Activated naive CD4-positive, alpha-beta T cell treated with anti-CD3 and anti-CD28 coated beads, Interleukin-2, amount 50 U/mL, for 24 hours (primary cell): Measurements from ENCODE around the gene NR3C1.

ENCODE experiments used
- H3K27ac Mint-ChIP-seq: one replicate; pipeline ENCODE4 v1.8.0; 2021; ENCODE audit warnings: mild to moderate bottlenecking, mixed read lengths
- H3K27me3 Mint-ChIP-seq: one replicate; pipeline ENCODE4 v1.8.0; 2021; ENCODE audit warnings: mixed read lengths
- H3K36me3 Mint-ChIP-seq: one replicate; pipeline ENCODE4 v1.8.0; 2021; ENCODE audit warnings: mixed read lengths
- H3K4me1 Mint-ChIP-seq: one replicate; pipeline ENCODE4 v1.8.0; 2021; ENCODE audit warnings: mixed read lengths
- H3K4me3 Mint-ChIP-seq: one replicate; pipeline ENCODE4 v1.8.0; 2021; ENCODE audit warnings: mild to moderate bottlenecking, mixed read lengths
- H3K9me3 Mint-ChIP-seq: one replicate; pipeline ENCODE4 v1.8.0; 2021; ENCODE audit warnings: mixed read lengths

NR3C1 gene

DNA sequence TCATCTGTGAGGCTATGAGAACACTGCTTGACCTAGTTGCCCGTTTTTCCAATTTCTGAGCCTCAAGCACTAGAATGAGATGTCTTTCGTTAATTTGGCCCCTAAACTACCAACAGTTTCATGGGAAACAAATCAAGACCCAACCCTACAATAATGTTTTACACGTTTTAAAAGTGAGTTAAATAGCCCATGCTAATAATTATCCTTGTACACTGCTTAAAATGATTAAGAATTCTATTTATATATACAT lies 2.3 kb upstream of the NR3C1 start:
- peaks cover 2% of the 10 kb centered on the region for H3K36me3 Mint-ChIP-seq
- H3K4me3 Mint-ChIP-seq = peak overlapping the region; percentile 85
- peaks cover 30% of the 10 kb centered on the region for H3K4me1 Mint-ChIP-seq
- no peaks in the 10 kb centered on the region for H3K27me3 Mint-ChIP-seq
- H3K9me3 Mint-ChIP-seq = no peaks in the 10 kb centered on the region
- H3K27ac Mint-ChIP-seq = peak overlapping the region; percentile 97

DNA sequence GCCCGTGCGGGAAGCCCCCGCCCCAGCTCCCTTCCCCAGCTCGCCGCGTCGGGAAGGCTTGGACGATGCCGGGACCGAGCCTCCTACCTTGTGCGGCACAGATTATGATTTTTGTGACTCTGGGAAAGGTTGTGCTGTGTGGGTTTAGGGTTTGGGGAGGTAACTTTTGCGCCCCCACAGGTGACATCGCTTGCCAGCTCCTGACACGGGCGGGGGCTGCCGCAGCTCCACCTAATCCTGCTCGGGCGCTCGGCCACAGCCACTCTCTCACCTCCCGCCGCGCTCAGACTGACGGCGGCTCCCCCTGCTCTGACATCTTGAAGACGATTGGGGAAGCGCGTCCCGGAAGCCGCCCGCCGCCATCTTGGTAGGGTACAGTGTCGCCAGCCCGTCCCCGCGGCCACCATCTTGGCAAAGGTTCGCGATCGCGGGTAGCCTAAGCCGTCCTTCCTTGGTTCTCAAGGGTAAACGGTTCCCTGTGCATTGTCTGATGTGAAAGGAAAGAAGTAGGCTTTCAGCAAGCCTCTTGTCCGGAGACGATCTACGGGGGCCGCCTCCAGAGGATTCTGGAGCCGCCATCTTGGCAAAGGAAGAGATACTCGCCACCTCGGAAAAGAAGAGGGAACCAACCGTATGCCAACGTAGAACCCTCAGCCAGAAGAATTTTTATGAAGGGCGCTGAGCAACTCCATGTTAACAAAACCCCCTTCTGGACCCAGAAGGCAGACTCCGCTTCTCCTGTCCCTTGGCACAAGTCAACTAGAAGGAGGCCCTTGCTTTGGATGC lies 1.8 kb upstream of the NR3C1 start:
- Mint-ChIP-seq H3K27me3 (no peaks in the 10 kb centered on the region), H3K9me3 (no peaks in the 10 kb centered on the region), H3K36me3 (peaks cover 6% of the 10 kb centered on the region), H3K4me1 (peaks cover 36% of the 10 kb centered on the region), H3K27ac (peak overlapping the region; percentile 97), H3K4me3 (peak overlapping the region; percentile 85)

DNA sequence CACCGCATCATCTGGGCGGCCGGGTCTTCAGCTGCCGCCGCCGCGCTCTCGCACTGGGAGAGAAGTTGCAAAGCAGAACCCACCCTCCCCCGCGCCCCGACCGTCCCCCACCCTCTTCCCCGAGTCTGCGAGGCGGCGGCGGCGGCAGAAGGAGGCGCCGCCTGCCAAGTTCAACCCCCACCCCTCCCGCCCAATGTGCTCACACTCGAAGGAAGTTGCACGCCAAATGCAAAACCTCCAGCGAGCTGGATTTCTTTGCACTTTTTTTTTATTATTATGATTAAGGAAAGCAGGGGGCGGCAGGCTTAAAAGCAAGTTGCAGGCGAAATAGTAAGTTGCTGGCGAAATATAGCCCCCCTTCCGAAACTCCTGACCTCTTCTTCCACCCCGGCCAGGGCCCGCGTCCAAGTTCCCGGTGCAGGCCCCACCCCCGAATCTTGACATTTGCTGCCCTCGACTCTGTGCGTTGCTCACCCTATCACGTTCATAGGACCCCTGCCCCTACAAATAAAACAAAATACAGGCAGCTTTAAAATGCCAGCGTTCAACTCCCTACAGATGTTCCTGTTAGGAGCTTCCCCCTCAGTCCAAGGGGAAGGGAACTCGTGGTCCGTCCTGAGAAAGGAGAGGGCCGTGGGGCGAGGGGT lies 1.1 kb upstream of the NR3C1 start:
- Mint-ChIP-seq H3K27ac (peak overlapping the region; percentile 97), H3K4me1 (peaks cover 43% of the 10 kb centered on the region), H3K4me3 (peak overlapping the region; percentile 85), H3K9me3 (no peaks in the 10 kb centered on the region), H3K27me3 (no peaks in the 10 kb centered on the region), H3K36me3 (peaks cover 12% of the 10 kb centered on the region)

DNA sequence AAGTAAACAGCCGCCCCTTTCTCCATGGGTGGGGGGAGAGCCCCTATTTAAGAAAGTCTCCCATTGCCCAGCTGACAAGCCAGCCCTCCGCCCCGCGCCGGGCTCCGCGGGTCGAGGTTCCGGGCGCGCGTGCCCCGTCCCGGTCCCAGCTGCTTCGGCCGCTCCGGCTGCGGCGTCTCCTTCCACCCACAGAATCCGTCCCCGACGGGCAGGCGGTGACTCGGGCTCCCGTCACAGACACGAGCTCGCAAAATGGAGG lies 223 bp downstream of the NR3C1 start:
- H3K4me3 Mint-ChIP-seq = peak overlapping the region; percentile 95
- H3K27ac Mint-ChIP-seq = peak overlapping the region; percentile 82
- peaks cover 55% of the 10 kb centered on the region for H3K4me1 Mint-ChIP-seq
- H3K9me3 Mint-ChIP-seq = no peaks in the 10 kb centered on the region
- peaks cover 18% of the 10 kb centered on the region for H3K36me3 Mint-ChIP-seq
- H3K27me3 Mint-ChIP-seq = no peaks in the 10 kb centered on the region

DNA sequence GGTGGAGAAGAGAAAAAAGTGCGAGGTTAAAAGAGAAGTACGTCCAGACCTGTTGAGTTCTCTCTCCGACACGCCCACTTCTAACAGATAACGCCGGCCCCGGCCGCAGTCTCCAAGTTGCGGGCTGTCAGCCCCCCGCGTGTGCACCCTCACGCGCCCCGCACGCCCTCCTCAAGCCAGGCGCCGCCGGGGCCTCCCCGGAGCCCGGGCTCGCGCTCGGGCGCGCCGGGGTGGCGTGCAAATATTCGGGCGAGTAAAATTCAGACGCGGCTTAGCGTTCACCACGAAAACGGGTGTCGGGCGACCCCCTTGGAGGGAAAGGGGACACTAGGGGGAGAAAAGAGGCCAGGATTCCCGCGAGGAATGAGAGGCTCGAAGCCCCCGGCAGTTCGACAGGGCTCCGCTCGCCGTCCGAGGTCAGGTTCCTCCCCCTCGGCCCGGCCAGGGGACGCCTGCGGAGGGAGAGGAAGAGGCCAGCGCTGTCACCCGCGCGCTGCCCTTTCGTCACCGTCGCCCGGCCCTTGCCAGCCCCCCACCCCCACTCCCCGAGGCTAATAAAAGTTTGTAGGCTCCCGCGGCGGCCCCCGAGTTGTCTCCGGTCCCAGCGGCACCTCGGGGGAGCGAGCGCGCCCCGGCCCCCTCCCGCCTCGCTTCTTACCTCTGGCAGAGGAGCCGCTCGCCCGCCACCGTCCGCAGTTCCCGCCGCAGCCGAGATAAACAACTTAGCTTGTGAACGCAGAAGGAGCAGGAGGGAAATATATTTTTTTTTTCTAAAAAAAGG lies 743 bp downstream of the NR3C1 start:
- H3K9me3 Mint-ChIP-seq = no peaks in the 10 kb centered on the region
- H3K4me3 Mint-ChIP-seq = peak overlapping the region; percentile 95
- no peaks in the 10 kb centered on the region for H3K27me3 Mint-ChIP-seq
- peaks cover 59% of the 10 kb centered on the region for H3K4me1 Mint-ChIP-seq
- peak overlapping the region; percentile 89 for H3K27ac Mint-ChIP-seq
- peaks cover 18% of the 10 kb centered on the region for H3K36me3 Mint-ChIP-seq

DNA sequence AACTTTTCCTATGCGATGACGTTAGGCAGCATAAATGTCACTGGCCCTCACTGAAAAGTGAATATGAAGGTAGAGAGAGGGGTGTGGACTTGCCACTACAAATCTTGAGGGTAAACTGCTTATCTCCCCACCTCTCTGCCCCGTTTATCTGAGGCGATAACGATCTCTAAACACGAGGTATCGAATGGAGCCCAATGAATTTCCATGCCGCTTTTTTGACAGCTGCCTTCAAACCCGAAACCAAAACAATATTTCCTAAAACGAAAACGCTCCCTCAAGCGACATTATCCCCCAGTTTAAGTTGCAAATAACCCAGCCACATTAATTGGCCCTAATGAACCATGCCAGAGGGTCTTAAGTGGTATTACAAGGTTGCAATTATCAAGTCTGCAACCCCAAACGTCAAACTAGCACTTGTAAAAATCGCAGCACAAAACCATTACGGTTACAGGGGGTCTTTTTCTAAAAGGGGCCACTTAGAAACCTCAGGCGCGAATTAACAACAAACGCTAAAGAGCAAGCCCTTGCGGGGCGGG lies 1.4 kb downstream of the NR3C1 start:
- H3K36me3 Mint-ChIP-seq = peaks cover 20% of the 10 kb centered on the region

DNA sequence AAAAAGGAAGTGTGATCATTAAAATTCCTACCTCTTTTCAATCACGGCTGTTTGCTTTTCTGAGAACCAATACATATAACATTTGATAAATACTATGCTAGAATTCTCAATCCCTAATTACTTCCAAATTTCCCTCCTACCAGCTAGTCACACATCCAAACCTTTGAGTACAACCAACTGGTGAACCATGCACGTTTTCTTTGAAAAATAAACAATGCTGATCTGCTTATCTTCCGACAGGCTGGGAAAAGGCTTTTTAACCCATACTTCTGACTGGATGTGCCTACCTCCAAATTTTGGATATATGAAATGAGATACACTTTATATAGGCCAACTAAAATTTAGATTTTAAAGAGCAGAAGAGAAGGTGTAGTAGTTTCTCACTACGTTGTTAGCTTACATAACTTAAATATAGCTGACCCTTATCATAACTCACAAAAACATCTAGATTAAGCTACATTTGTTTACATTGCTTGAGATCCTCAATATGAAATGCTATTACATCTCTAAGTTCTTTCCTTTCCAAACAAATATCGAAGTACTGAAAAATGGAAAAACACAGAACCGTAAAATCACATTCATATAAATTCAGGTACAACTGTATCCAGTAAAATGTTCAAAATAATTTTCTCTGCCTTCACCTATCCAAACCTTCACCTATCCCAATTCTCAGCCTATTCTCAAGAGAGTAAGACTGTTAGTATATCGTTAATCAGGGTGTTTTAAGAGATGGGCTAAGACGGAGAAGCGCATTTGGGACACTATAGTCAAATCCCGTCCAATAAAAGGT lies 2.1 kb downstream of the NR3C1 start:
- Mint-ChIP-seq H3K9me3 (no peaks in the 10 kb centered on the region), H3K27ac (peak overlapping the region; percentile 89), H3K4me3 (peak overlapping the region; percentile 95), H3K27me3 (no peaks in the 10 kb centered on the region), H3K4me1 (peaks cover 64% of the 10 kb centered on the region), H3K36me3 (peaks cover 22% of the 10 kb centered on the region)

More for the DNA sequence above, 1.4 kb downstream of the NR3C1 start:
- H3K4me3 Mint-ChIP-seq = peak overlapping the region; percentile 95
- no peaks in the 10 kb centered on the region for H3K27me3 Mint-ChIP-seq
- H3K9me3 Mint-ChIP-seq = no peaks in the 10 kb centered on the region
- H3K27ac Mint-ChIP-seq = peak overlapping the region; percentile 89
- peaks cover 64% of the 10 kb centered on the region for H3K4me1 Mint-ChIP-seq

DNA sequence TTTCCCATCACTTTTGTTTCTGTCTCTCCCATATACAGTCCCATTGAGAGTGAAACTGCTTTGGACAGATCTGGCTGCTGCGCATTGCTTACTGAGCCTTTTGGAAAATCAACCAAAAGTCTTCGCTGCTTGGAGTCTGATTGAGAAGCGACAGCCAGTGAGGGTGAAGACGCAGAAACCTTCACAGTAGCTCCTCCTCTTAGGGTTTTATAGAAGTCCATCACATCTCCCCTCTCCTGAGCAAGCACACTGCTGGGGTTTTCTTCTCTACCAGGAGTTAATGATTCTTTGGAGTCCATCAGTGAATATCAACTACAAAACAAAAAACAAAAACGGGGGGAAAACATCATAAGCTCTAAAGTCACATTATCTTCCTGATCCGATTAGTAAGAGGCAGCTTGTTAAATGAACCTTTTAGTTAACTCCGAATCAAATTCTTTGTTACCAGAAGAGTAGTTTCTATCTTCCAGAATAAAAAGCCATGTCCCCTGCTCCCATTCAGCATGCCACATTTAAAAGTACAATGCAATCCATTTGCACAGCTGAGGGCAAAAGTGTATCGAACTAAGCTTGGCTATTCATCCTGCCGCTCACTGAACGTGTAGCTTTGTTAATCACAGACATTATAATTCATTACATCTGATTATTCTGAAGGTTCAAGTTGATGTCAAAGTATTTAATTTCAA lies 2.8 kb downstream of the NR3C1 start:
- H3K27me3 Mint-ChIP-seq = no peaks in the 10 kb centered on the region
- H3K4me3 Mint-ChIP-seq = peak overlapping the region; percentile 95
- no peaks in the 10 kb centered on the region for H3K9me3 Mint-ChIP-seq
- H3K4me1 Mint-ChIP-seq = peaks cover 64% of the 10 kb centered on the region
- peak overlapping the region; percentile 5 for H3K27ac Mint-ChIP-seq
- peaks cover 27% of the 10 kb centered on the region for H3K36me3 Mint-ChIP-seq

DNA sequence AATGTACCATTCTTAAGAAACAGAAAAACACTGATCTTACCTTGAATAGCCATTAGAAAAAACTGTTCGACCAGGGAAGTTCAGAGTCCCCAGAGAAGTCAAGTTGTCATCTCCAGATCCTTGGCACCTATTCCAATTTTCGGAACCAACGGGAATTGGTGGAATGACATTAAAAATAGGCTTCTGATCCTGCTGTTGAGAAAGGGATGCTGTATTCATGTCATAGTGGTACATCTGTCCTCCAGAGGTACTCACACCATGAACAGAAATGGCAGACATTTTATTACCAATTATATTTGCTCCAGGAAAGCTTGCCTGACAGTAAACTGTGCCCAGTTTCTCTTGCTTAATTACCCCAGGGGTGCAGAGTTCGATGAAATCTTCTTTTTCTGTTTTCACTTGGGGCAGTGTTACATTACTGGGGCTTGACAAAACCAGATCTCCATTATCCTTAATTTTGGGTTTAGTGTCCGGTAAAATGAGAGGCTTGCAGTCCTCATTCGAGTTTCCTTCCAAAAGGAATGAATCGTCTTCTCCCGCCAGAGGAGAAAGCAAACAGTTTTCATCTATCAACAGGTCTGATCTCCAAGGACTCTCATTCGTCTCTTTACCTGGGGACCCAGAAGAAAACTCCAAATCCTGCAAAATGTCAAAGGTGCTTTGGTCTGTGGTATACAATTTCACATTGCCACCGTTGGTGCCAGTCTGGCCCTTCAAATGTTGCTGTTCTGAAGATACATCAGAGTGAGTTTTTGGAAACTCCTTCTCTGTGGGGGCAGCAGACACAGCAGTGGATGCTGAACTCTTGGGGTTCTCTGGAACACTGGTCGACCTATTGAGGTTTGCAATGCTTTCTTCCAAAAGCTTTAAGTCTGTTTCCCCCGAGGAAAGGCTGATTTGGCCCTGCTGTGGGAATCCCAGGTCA lies 3.6 kb downstream of the NR3C1 start:
- Mint-ChIP-seq H3K27ac (peak overlapping the region; percentile 30), H3K9me3 (no peaks in the 10 kb centered on the region), H3K36me3 (peaks cover 28% of the 10 kb centered on the region), H3K27me3 (no peaks in the 10 kb centered on the region), H3K4me3 (peak overlapping the region; percentile 95), H3K4me1 (peaks cover 67% of the 10 kb centered on the region)

DNA sequence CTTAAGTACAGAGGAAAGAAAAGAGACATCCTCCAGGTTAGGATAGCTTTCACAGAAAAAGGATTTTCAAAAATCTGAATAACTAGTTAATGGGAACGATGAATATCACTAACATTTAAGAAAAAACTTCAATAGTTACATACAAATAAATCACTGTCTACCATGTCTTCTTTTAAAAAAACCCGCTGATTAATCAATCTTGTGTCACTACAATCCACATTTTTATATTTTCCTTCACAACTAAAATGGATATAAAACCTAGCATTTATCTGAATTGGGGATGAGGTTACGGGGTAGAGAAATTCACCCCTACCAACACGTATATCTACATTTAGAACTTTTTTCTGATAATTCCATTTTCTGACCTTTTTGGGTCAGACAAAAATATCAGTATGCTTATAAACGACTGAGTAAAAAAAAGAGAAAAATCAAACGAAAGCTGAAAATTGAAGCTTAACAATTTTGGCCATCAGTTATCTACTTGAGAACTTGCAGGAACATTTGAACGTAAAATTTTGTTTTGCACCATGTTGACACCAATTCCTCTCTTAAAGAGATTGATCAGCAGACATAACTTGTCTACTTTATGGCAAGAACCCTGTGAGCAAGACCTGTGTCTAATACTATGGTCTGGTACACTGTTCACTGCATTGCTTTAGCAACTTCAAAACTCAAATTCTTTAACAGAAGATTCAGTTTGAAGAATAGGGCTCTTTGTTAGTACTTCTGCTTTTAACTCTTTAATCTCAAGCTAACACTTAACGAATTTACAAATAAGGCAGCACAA lies 4.8 kb downstream of the NR3C1 start:
- no peaks in the 10 kb centered on the region for H3K9me3 Mint-ChIP-seq
- peaks cover 30% of the 10 kb centered on the region for H3K36me3 Mint-ChIP-seq
- no peaks in the 10 kb centered on the region for H3K27me3 Mint-ChIP-seq
- H3K27ac Mint-ChIP-seq = peak overlapping the region; percentile 46
- peaks cover 78% of the 10 kb centered on the region for H3K4me1 Mint-ChIP-seq
- H3K4me3 Mint-ChIP-seq = peak overlapping the region; percentile 95

DNA sequence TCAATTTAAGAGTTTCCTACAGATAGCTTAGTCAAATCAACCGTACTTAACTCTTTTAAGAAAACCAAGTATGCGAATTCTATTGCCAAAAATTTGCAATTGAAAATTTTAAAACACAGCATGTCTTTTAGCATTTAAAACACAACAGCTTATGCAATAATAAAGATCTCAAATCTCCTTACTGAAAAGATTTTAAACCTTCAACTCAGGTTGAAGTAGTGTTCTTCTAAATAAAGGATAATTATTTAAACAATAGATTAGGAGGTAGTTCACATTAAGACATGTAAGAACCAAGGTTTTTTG lies 5.5 kb downstream of the NR3C1 start:
- H3K4me3 Mint-ChIP-seq = peak overlapping the region; percentile 95
- H3K36me3 Mint-ChIP-seq = peaks cover 30% of the 10 kb centered on the region
- H3K27ac Mint-ChIP-seq = no peak overlapping the region
- no peaks in the 10 kb centered on the region for H3K9me3 Mint-ChIP-seq
- no peaks in the 10 kb centered on the region for H3K27me3 Mint-ChIP-seq
- peaks cover 84% of the 10 kb centered on the region for H3K4me1 Mint-ChIP-seq

DNA sequence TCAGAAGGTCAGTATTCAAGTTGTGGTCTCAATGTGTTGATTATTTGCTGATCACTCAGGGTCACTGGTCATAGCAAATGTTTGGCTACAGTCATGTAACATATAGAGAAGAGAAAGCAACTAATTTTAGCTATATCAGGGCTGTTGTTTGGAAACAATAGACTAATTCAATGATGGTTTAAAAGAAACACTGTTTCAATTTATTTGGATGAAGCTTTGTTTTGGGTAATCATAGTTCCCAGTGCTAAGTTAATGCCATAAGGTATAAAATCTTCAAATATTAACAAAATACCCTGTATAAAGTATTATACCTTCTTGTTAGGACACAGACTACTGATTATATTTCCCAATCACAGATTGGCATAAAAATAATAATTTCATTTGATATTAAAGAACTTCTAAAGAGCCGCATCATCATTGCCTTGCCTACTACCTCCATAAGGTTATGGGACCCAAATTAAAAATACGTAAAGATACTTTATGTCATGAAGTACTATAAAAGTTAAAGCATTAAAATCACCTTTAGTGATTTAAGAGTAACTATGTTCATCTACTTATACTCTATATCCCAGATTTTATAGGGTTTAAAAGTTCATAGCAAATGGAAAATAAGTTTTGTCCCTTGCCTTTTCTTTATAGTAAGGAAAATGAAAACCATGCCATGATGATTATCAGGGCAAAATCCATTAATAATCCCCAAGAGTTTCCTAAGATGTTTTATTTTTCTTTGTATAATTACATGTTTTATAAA lies 6.0 kb downstream of the NR3C1 start:
- Mint-ChIP-seq H3K4me3 (peak overlapping the region; percentile 95), H3K27ac (no peak overlapping the region), H3K36me3 (peaks cover 30% of the 10 kb centered on the region)

DNA sequence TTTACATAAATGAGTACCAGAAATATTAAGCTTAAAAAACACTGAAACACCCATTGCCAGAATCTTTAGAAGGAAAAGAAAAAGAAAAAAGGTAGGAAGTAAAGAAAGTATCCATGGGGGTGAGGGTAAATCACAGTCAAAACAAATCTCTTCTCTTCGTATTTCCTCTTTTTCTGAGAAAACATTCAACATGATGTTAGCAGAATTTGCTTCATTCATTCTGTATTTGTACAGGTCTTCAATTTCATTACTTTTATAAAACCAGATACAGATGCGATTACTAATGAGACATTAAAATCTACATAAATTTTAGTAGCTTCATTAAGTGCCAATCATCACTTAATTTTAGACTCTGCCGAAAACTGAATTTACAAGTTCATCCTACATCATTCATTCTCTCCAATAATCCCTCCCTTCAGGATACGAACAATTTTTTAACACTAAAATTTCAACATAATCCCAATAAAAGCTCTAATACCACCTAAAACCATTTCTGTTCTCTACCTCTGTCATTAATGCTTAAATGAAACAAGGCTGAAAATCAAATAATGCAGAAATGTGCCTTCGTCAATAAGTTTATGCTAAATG lies 7.0 kb downstream of the NR3C1 start:
- H3K36me3 Mint-ChIP-seq = peaks cover 30% of the 10 kb centered on the region
- peak overlapping the region; percentile 82 for H3K27ac Mint-ChIP-seq
- no peaks in the 10 kb centered on the region for H3K27me3 Mint-ChIP-seq
- peaks cover 87% of the 10 kb centered on the region for H3K4me1 Mint-ChIP-seq
- H3K4me3 Mint-ChIP-seq = peak overlapping the region; percentile 95
- H3K9me3 Mint-ChIP-seq = no peaks in the 10 kb centered on the region

More for the DNA sequence above, 6.0 kb downstream of the NR3C1 start:
- Mint-ChIP-seq H3K27me3 (no peaks in the 10 kb centered on the region), H3K4me1 (peaks cover 89% of the 10 kb centered on the region), H3K9me3 (no peaks in the 10 kb centered on the region)
